ENCODE results near the gene NIT2. TPM values are rescaled to one million over a fixed set of nuclear protein-coding genes. Genes with fewer than 3 reads are reported as not detected.
"Not testable (repeated sequence)": the region's sequence is repeated elsewhere in the genome, so short reads cannot be mapped to it uniquely, and the experiment has no call there.

The NIT2 gene
- total RNA-seq, 6 donors from 2014 or later = 18.4 to 37.6 (median 26.7) TPM

- no peaks in the 10 kb centered on the region for H3K9me3 ChIP-seq
- no peak for ATAC-seq (ENCODE audit: low FRiP score in 2 of 2)
Observed at GRCh38 chr3:100340527-100340926, 6.0 kb downstream of the NIT2 start.

GRCh38 chr3:100348727-100349126 lies 14.2 kb downstream of the NIT2 start:
- 88% methylated on average over 5 of the region's 5 CpGs for WGBS, 2 donors
- no peaks in the 10 kb centered on the region for H3K27me3 ChIP-seq
- no peaks in the 10 kb centered on the region for H3K9me3 ChIP-seq
- ATAC-seq (ENCODE audit: low FRiP score in 2 of 2) (no peak), DNase-seq (no peak)
- no peak for TF ChIP-seq POLR2A (IDR thresholded peaks at IDR 0.05)
- TF ChIP-seq CTCF (IDR thresholded peaks at IDR 0.05) = no peak
- TF ChIP-seq EP300 (IDR thresholded peaks at IDR 0.05) = no peak
- TF ChIP-seq POLR2AphosphoS5 (IDR thresholded peaks at IDR 0.05) = no peak
- no peak overlapping the region for H3K4me3 ChIP-seq
- H3K36me3 ChIP-seq = peaks cover 22 to 82% (median 39%) of the 10 kb centered on the region in 4 donors
- H3K27ac ChIP-seq = no peak overlapping the region
- H3K4me1 ChIP-seq = no peaks in the 10 kb centered on the region

More at GRCh38 chr3:100340527-100340926, 6.0 kb downstream of the NIT2 start:
- no peaks in the 10 kb centered on the region for H3K27me3 ChIP-seq
- TF ChIP-seq POLR2AphosphoS5 (IDR thresholded peaks at IDR 0.05) (no peak), POLR2A (IDR thresholded peaks at IDR 0.05) (no peak), CTCF (IDR thresholded peaks at IDR 0.05) (no peak), EP300 (IDR thresholded peaks at IDR 0.05) (no peak)
- H3K4me3 ChIP-seq = no peak overlapping the region
- H3K4me1 ChIP-seq = peaks cover 2 to 6% (median 4%) of the 10 kb centered on the region in 4 donors
- peaks cover 3 to 64% (median 15%) of the 10 kb centered on the region in 4 donors for H3K36me3 ChIP-seq
- 88 to 90% methylated on average over 1 of the region's 1 CpG for WGBS, 2 donors
- H3K27ac ChIP-seq = no peak overlapping the region
- DNase-seq = no peak

- not testable (repeated sequence) for DNase-seq; H3K27ac ChIP-seq; H3K9me3 ChIP-seq; ATAC-seq (ENCODE audit: low FRiP score in 2 of 2); H3K4me3 ChIP-seq; H3K27me3 ChIP-seq; H3K4me1 ChIP-seq
- 90 to 100% methylated on average over 2 of the region's 2 CpGs for WGBS, 2 donors
- peaks cover 20 to 80% (median 46%) of the 10 kb centered on the region in 4 donors for H3K36me3 ChIP-seq
Observed at GRCh38 chr3:100351770-100352169, 17.2 kb downstream of the NIT2 start.

DNA sequence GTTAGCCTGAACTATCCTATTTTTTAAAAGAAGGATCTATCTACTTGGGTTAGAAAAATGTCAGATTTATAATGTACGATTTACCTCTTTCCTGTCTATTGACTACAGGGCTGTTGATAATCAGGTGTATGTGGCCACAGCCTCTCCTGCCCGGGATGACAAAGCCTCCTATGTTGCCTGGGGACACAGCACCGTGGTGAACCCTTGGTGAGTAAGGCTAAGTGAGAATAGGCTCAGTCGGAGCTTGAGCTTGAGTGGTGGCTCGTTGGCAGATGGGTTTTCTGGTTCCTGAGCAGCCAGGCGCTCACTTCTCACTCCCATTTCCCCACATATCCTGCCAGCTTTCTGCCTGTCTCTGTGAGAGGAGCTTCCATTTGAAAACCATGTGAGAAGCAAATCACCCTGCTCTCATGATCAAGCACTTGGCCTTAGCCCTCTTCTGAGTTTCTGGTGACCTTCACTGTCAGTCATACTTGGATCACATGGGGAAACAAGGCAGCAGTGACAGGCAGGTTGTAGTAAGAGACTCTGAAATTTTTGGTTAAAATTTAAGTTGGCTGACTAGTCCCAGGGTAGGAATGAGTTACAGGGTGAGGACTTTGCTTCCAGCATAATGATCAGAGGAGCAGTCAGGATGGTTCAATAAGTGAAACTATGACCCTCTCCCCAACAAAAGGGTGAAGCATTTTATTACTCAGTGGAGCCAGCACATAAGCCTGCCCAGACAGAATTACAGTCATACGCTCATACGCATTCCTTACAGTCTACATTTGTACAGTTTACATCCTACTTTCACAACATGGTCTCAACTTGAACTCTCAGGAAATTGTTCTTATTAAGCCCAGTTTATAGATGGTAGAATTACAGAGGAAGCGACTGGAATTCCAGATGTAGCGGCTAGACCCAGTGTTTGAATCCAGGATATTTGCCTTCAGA lies 18.0 kb downstream of the NIT2 start:
- Histone ChIP-seq H3K36me3 (peaks cover 14 to 73% (median 44%) of the 10 kb centered on the region in 4 donors), H3K27ac (no peak overlapping the region), H3K4me3 (no peak overlapping the region), H3K27me3 (no peaks in the 10 kb centered on the region), H3K4me1 (no peaks in the 10 kb centered on the region), H3K9me3 (no peaks in the 10 kb centered on the region)
- WGBS, 2 donors = 91 to 95% methylated on average over 10 of the region's 10 CpGs
- TF ChIP-seq POLR2AphosphoS5 (IDR thresholded peaks at IDR 0.05) = no peak
- no peak for TF ChIP-seq CTCF (IDR thresholded peaks at IDR 0.05)
- TF ChIP-seq POLR2A (IDR thresholded peaks at IDR 0.05) = no peak
- no peak for TF ChIP-seq EP300 (IDR thresholded peaks at IDR 0.05)
- ATAC-seq (ENCODE audit: low FRiP score in 2 of 2) (no peak), DNase-seq (no peak)

DNA sequence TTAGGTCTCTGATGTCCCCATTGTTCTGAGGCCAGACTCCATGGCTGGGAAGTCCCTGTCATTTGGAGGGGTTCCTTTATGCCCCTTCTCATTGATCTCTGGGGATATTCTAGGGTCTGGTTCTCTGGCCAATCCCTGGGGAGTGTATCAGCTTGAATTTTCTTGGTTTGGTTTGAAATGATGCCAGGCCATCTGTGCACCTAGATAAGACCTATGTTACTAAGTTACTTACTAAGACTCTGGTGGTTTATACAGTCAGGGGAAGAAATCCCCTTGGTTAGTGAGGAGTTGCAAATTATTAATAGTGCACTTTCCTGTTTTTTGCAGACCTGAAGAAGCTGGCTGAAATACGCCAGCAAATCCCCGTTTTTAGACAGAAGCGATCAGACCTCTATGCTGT lies 20.3 kb downstream of the NIT2 start:
- H3K4me1 ChIP-seq = no peaks in the 10 kb centered on the region

More for the DNA sequence above, 20.3 kb downstream of the NIT2 start:
- DNase-seq (no peak), ATAC-seq (ENCODE audit: low FRiP score in 2 of 2) (no peak)
- no peak overlapping the region for H3K4me3 ChIP-seq
- H3K27me3 ChIP-seq = no peaks in the 10 kb centered on the region
- peaks cover 12 to 61% (median 35%) of the 10 kb centered on the region in 4 donors for H3K36me3 ChIP-seq
- 89 to 94% methylated on average over 3 of the region's 3 CpGs for WGBS, 2 donors
- TF ChIP-seq POLR2A (IDR thresholded peaks at IDR 0.05) (no peak), POLR2AphosphoS5 (IDR thresholded peaks at IDR 0.05) (no peak)
- H3K9me3 ChIP-seq = no peaks in the 10 kb centered on the region
- H3K27ac ChIP-seq = no peak overlapping the region
